Measurements from ENCODE around the gene UGT2A2.

The UGT2A2 gene

DNA sequence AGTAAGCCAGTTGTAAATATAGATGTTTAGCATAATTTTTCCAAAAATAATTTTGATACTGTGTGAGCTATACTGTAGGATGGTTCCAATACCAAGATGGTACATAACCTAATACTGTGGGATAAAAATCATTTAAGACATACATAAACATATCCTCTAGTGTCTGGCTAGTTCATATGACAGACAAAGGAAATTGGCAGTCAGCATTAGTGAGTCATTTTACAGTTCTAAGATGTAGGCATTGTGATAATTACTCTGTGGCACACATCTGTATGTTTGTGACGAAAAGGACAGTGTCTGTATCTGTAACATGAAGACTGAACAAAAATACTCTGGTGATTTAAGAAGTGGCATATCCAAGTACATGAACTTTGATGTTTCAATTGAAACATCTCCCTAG is 49.6 kb downstream of the UGT2A2 start:
- TF ChIP-seq, protein P1, sequence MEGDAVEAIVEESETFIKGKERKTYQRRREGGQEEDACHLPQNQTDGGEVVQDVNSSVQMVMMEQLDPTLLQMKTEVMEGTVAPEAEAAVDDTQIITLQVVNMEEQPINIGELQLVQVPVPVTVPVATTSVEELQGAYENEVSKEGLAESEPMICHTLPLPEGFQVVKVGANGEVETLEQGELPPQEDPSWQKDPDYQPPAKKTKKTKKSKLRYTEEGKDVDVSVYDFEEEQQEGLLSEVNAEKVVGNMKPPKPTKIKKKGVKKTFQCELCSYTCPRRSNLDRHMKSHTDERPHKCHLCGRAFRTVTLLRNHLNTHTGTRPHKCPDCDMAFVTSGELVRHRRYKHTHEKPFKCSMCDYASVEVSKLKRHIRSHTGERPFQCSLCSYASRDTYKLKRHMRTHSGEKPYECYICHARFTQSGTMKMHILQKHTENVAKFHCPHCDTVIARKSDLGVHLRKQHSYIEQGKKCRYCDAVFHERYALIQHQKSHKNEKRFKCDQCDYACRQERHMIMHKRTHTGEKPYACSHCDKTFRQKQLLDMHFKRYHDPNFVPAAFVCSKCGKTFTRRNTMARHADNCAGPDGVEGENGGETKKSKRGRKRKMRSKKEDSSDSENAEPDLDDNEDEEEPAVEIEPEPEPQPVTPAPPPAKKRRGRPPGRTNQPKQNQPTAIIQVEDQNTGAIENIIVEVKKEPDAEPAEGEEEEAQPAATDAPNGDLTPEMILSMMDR (IDR thresholded peaks at IDR 0.05; ENCODE audit: low read depth, low read length): no peak
- no peak overlapping the region for H3K4me3 ChIP-seq (ENCODE audit: low read depth, low read length)
- H3K9me3 ChIP-seq (ENCODE audit: severe bottlenecking): no peaks in the 10 kb centered on the region
- no peaks in the 10 kb centered on the region for H3K36me3 ChIP-seq
- no peak for DNase-seq
- H3K27me3 ChIP-seq (ENCODE audit: insufficient read depth, low read depth, severe bottlenecking): no peaks in the 10 kb centered on the region
- H3K27ac ChIP-seq: no peak overlapping the region

DNA sequence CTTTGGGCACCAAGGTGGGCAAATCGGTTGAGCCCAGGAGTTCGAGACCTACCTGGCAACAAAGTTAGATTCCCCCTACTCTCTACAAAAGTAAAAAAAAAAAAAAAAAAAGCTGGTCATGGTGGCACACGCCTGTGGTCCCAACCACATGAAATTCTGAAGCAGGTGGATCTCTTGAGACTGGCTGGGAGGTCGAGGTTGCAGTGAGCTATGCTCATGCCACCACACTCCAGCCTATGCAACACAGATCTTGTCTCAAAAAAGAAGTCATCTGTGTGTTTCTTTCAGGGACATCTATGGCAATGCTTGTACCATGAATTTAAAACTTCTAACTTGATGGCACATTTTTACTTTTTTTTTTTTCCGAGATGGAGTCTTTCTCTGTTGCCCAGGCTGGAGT is 55.3 kb downstream of the UGT2A2 start:
- no peaks in the 10 kb centered on the region for H3K27me3 ChIP-seq (ENCODE audit: insufficient read depth, low read depth, severe bottlenecking)
- H3K4me3 ChIP-seq (ENCODE audit: low read depth, low read length): no peak overlapping the region
- no peaks in the 10 kb centered on the region for H3K9me3 ChIP-seq (ENCODE audit: severe bottlenecking)
- no peak overlapping the region for H3K27ac ChIP-seq
- H3K36me3 ChIP-seq: no peaks in the 10 kb centered on the region
- DNase-seq: no peak
- TF ChIP-seq, protein P1 (IDR thresholded peaks at IDR 0.05; ENCODE audit: low read depth, low read length): no peak

DNA sequence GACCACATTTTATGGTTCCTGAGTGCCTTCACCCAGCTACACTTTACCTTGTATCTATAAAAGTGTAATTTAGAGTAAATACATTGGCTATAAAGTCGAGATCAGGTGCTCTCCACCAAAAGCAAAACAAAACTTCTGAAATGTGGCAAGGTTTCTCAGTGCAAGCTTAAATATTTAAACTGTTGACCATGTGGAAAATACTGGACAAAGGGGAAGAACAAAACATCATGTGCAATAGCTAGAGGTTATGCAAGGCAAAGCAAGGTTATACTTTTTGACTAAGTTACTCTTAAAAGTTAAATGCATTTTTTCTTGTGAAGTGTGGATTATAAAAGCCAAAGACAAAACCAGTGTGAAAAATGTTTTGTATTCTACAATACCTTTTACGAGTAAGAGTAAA is 55.9 kb downstream of the UGT2A2 start:
- Histone ChIP-seq H3K27ac (no peak overlapping the region), H3K4me3 (ENCODE audit: low read depth, low read length) (no peak overlapping the region), H3K36me3 (no peaks in the 10 kb centered on the region), H3K9me3 (ENCODE audit: severe bottlenecking) (no peaks in the 10 kb centered on the region), H3K27me3 (ENCODE audit: insufficient read depth, low read depth, severe bottlenecking) (no peaks in the 10 kb centered on the region)
- TF ChIP-seq, protein P1 (IDR thresholded peaks at IDR 0.05; ENCODE audit: low read depth, low read length): no peak
- no peak for DNase-seq

DNA sequence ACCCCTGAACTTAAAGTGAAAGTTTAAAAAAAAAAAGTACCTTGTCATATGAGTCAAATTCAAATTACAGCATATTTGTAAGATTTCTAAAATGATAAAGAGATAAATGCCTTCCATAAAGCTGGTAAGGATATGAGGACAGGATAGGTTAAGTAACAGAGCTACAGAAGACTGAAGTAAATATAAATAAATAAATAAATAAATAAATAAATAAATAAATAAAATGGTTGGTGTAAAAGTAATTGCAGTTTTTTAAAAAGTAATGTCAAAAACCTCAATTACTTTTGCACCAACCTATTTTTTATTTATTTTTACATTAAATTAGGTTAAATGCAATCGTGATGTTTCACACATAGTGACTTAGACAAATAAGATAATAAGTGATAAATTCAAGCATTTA is 62.2 kb downstream of the UGT2A2 start:
- Histone ChIP-seq H3K9me3 (ENCODE audit: severe bottlenecking) (no peaks in the 10 kb centered on the region), H3K27me3 (ENCODE audit: insufficient read depth, low read depth, severe bottlenecking) (no peaks in the 10 kb centered on the region), H3K36me3 (no peaks in the 10 kb centered on the region), H3K27ac (no peak overlapping the region), H3K4me3 (ENCODE audit: low read depth, low read length) (no peak overlapping the region)
- no peak for DNase-seq
- TF ChIP-seq, protein P1 (IDR thresholded peaks at IDR 0.05; ENCODE audit: low read depth, low read length): no peak

DNA sequence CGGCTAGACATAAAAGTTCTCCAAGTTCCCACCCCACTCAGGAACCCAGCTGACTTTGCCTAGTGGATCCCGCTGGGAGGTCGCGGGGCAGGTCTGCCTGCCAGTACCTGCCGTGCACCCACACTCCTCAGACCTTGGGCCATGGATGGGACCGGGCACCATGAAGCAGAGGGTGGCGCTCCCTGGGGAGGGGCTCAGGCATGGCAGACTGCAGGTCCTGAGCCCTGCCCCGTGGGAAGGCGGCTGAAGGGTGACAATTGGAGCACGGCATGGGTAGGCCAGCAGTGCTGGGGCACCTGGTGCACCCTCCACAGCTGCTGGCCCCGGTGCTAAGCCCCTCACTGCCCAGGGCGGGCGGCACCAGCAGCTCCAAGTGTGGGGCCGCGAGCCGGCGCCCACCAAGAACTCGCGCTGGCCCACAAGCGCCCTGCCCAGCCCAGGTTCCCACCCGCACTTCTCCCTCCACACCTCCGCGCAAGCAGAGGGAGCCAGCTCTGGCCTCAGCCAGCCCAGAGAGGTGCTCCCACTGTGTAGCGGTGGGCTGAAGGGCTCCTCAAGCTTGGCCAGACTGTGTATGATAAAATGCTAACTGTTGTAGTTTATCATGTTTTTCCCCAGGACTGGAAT is 63.1 kb downstream of the UGT2A2 start:
- Histone ChIP-seq H3K4me3 (ENCODE audit: low read depth, low read length) (no peak overlapping the region), H3K27ac (no peak overlapping the region), H3K9me3 (ENCODE audit: severe bottlenecking) (no peaks in the 10 kb centered on the region), H3K36me3 (no peaks in the 10 kb centered on the region), H3K27me3 (ENCODE audit: insufficient read depth, low read depth, severe bottlenecking) (no peaks in the 10 kb centered on the region)
- TF ChIP-seq, protein P1 (IDR thresholded peaks at IDR 0.05; ENCODE audit: low read depth, low read length): no peak
- no peak for DNase-seq

DNA sequence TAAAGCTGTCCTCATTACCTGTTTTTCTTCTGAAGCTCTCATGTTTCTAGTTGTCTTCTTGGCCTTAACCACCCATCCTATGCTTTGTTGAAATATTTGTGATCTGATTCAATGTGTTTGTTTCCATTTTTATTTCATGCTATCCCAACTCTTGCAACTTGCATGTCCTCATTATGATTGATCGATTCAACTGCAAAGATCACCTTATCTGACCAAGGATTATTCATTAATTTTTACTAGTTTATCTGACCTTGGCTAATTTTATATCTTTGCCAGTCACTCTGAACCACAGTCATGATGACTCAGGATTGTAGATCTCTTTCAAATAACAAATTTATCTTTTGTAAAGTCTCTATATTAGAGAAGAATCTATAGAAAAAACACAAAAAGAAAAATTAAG is 70.7 kb downstream of the UGT2A2 start:
- TF ChIP-seq, protein P1 (IDR thresholded peaks at IDR 0.05; ENCODE audit: low read depth, low read length): no peak
- DNase-seq: no peak
- H3K27me3 ChIP-seq (ENCODE audit: insufficient read depth, low read depth, severe bottlenecking): no peaks in the 10 kb centered on the region
- no peak overlapping the region for H3K27ac ChIP-seq
- H3K9me3 ChIP-seq (ENCODE audit: severe bottlenecking): no peaks in the 10 kb centered on the region
- H3K4me3 ChIP-seq (ENCODE audit: low read depth, low read length): no peak overlapping the region
- no peaks in the 10 kb centered on the region for H3K36me3 ChIP-seq

Measured in WERI-Rb-1 (cell line).